ENCODE data around the gene SH2D7. TPM values are rescaled to one million over a fixed set of nuclear protein-coding genes. Genes with fewer than 3 reads are reported as not detected.

Gene SH2D7
- total and polyA plus RNA-seq, 8 donors: 0.04 to 1.8 (median 0.15) TPM; not detected in 1

DNA sequence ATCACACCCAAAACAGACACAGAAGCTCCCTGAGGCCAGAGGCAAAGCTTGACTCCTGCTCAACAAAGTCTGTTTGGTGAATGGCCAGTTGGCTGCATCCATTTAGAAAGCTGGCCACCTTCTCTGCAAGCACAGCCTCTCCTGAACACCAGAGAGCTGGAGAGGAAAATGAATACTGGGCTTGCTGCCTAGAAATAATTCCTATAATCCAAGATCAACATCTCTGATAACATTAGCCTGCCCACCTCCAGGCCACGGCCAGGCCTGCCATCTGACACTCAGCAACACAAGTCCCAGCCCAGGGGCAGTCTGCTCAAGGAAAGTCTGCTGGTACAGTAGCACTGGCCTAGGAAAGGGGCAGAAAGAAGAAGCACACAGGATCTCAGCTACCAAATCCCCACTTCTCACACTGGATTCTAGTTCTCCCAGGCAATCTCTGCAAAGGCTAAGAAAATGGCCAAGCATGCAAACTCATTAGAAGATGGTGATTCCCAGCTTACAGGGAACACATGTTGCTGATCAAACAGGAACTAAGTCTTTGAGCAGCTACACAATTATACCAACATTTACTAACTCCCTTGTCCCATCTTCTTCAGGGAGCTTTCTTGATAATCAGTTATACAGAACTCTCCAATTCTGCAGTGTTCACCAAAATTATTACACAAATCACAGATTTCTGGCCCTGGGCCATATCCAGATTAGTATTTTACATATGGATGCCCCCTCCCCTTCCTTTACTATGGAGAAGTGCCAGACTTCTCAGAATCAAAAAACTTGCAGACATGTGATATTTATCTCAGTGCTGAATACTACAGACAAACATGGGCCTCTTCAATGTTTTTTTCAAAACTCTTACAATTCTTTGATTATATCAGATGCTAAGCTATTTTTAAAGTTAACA is 24.8 kb upstream of the SH2D7 start:
- FAIRE-seq: no peak
- Histone ChIP-seq H3K36me3 (no peaks in the 10 kb centered on the region), H3K9me3 (no peaks in the 10 kb centered on the region), H3K27me3 (no peaks in the 10 kb centered on the region), H3K27ac (peak overlapping the region in 2 of 4 donors; percentile 53 to 59), H3K4me3 (no peak overlapping the region), H3K4me1 (peaks cover 42 to 64% (median 57%) of the 10 kb centered on the region in 3 donors)
- DNase-seq: no peak
- ATAC-seq: peak; percentile 9 to 50 (median 34)
- intact Hi-C loops (cut with DNase I): no loop called here
- 8 to 16% methylated on average over 1 of the region's 1 CpG for WGBS, 2 donors
- TF ChIP-seq CTCF (IDR thresholded peaks at IDR 0.05): no peak

GRCh38 chr15:78069052-78069414 is 23.3 kb upstream of the SH2D7 start:
- DNase-seq (no peak), FAIRE-seq (no peak), ATAC-seq (no peak)
- H3K27me3 ChIP-seq: no peaks in the 10 kb centered on the region
- H3K4me1 ChIP-seq: peaks cover 42 to 52% (median 48%) of the 10 kb centered on the region in 3 donors
- H3K36me3 ChIP-seq: no peaks in the 10 kb centered on the region
- intact Hi-C loops (cut with DNase I): no loop called here
- 71 to 77% methylated on average over 7 of the region's 7 CpGs for WGBS, 2 donors
- TF ChIP-seq CTCF (IDR thresholded peaks at IDR 0.05): no peak
- H3K4me3 ChIP-seq: no peak overlapping the region
- peak overlapping the region in 2 of 4 donors; percentile 48 to 55 for H3K27ac ChIP-seq
- no peaks in the 10 kb centered on the region for H3K9me3 ChIP-seq

GRCh38 chr15:78069462-78070029 is 22.8 kb upstream of the SH2D7 start:
- H3K36me3 ChIP-seq: no peaks in the 10 kb centered on the region
- TF ChIP-seq CTCF (IDR thresholded peaks at IDR 0.05): no peak
- 75 to 85% methylated on average over 5 of the region's 5 CpGs for WGBS, 2 donors
- H3K4me1 ChIP-seq: peaks cover 37 to 50% (median 46%) of the 10 kb centered on the region in 3 donors
- H3K4me3 ChIP-seq: no peak overlapping the region
- intact Hi-C loops (cut with DNase I): loop anchor here in 1 of 3 donors (10.0 kb wide), 1 partner anchor 45 kb away; no protein-coding TSS in a partner anchor
- DNase-seq: no peak
- H3K27ac ChIP-seq: peak overlapping the region in 2 of 4 donors; percentile 48 to 55
- no peak for ATAC-seq
- no peaks in the 10 kb centered on the region for H3K9me3 ChIP-seq
- H3K27me3 ChIP-seq: no peaks in the 10 kb centered on the region
- no peak for FAIRE-seq

GRCh38 chr15:78070049-78070700 is 22.2 kb upstream of the SH2D7 start:
- no peaks in the 10 kb centered on the region for H3K36me3 ChIP-seq
- H3K27ac ChIP-seq: peak overlapping the region in 2 of 4 donors; percentile 48 to 55
- TF ChIP-seq CTCF (IDR thresholded peaks at IDR 0.05): no peak
- H3K9me3 ChIP-seq: no peaks in the 10 kb centered on the region
- FAIRE-seq (no peak), ATAC-seq (peak in 1 of 4 donors; percentile 13), DNase-seq (no peak)
- H3K4me1 ChIP-seq: peaks cover 31 to 43% (median 41%) of the 10 kb centered on the region in 3 donors
- 86 to 89% methylated on average over 4 of the region's 4 CpGs for WGBS, 2 donors
- H3K4me3 ChIP-seq: no peak overlapping the region
- no peaks in the 10 kb centered on the region for H3K27me3 ChIP-seq
- intact Hi-C loops (cut with DNase I): loop anchor here in 1 of 3 donors (10.0 kb wide), 1 partner anchor 45 kb away; no protein-coding TSS in a partner anchor
